Measurements from ENCODE around the gene DIPK1B. TPM values are rescaled to one million over a fixed set of nuclear protein-coding genes. Genes with fewer than 3 reads are reported as not detected.

Gene DIPK1B
- total and polyA plus RNA-seq, 12 donors: 15.7 to 37.9 (median 18.3) TPM

DNA sequence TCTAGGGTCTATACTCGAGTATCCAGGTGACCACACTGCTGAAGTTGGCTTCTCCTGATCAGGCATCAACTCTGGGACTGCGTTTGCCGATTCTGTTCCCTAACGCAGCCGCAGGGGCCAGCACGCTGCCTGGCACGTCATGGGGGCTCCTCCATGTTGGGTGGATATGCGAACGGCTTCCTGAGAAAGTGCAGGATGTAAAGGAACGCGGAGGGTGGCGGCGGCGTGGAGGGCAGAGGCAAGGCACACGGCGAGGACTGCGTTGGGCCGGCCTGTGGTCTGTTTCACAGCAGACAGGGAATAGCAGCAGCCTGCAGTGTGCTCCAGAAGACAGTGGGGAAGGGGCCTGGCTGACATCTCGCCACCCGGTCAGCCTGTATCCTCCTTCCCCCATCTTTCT lies 26.6 kb downstream of the DIPK1B start:
- TF ChIP-seq CTCF (IDR thresholded peaks at IDR 0.05): no peak
- H3K27ac ChIP-seq: no peak overlapping the region
- H3K27me3 ChIP-seq: peaks cover 0 to 25% (median 19%) of the 10 kb centered on the region in 7 donors
- peaks cover 11 to 27% (median 21%) of the 10 kb centered on the region in 9 donors for H3K4me1 ChIP-seq
- no peaks in the 10 kb centered on the region for H3K9me3 ChIP-seq
- no peaks in the 10 kb centered on the region for H3K36me3 ChIP-seq
- intact Hi-C loops (cut with DNase I): no loop called here
- DNase-seq (peak in 1 of 2 donors; percentile 10), ATAC-seq (no peak)
- WGBS, 2 donors: 91 to 93% methylated on average over 20 of the region's 20 CpGs
- H3K4me3 ChIP-seq: no peak overlapping the region

- Histone ChIP-seq H3K27ac (no peak overlapping the region), H3K9me3 (no peaks in the 10 kb centered on the region), H3K27me3 (peaks cover 0 to 25% (median 19%) of the 10 kb centered on the region in 7 donors), H3K4me1 (peaks cover 11 to 27% (median 21%) of the 10 kb centered on the region in 9 donors), H3K4me3 (no peak overlapping the region), H3K36me3 (no peaks in the 10 kb centered on the region)
- no peak for ATAC-seq
- WGBS, 2 donors: 77 to 89% methylated on average over 23 of the region's 23 CpGs
- no peak for TF ChIP-seq CTCF (IDR thresholded peaks at IDR 0.05)
- intact Hi-C loops (cut with DNase I): no loop called here
- DNase-seq: peak in 1 of 2 donors; percentile 10
Observed at GRCh38 chr9:136739509-136739908, 27.1 kb downstream of the DIPK1B start.

DNA sequence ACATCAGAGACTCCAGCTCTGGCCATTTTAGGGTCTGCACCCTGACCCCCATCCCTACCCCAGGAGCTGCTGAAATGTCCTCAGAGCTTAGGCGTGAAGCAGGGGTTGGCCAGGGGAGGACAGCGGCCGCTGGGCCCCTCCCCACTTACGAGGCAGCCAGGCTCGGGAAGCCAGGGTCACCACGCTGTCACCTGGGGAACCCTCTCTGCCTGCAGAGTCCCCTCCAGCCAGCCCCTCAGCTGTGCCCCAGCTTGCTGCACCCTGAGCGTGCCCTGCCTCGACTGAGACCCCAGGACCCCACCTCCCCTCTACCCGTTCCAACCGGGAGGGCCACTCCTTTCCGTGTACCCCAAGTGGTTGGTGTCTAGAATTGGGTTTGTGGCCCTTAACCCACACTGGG lies 27.7 kb downstream of the DIPK1B start:
- no peaks in the 10 kb centered on the region for H3K36me3 ChIP-seq
- no peak for ATAC-seq
- H3K27ac ChIP-seq: no peak overlapping the region
- peaks cover 0 to 25% (median 19%) of the 10 kb centered on the region in 7 donors for H3K27me3 ChIP-seq
- peaks cover 11 to 28% (median 21%) of the 10 kb centered on the region in 9 donors for H3K4me1 ChIP-seq
- H3K9me3 ChIP-seq: no peaks in the 10 kb centered on the region
- DNase-seq: peak in 1 of 2 donors; percentile 9
- no peak overlapping the region for H3K4me3 ChIP-seq
- TF ChIP-seq CTCF (IDR thresholded peaks at IDR 0.05): no peak
- intact Hi-C loops (cut with DNase I): no loop called here
- WGBS, 2 donors: 91 to 93% methylated on average over 11 of the region's 11 CpGs

GRCh38 chr9:136740491-136740890 lies 28.1 kb downstream of the DIPK1B start:
- intact Hi-C loops (cut with DNase I): no loop called here
- peak in 1 of 8 donors; percentile 4 for ATAC-seq
- DNase-seq: peak in 1 of 2 donors; percentile 9
- Histone ChIP-seq H3K27me3 (peaks cover 0 to 25% (median 19%) of the 10 kb centered on the region in 7 donors), H3K4me1 (peaks cover 11 to 33% (median 22%) of the 10 kb centered on the region in 9 donors), H3K4me3 (no peak overlapping the region), H3K36me3 (no peaks in the 10 kb centered on the region), H3K9me3 (no peaks in the 10 kb centered on the region), H3K27ac (no peak overlapping the region)
- WGBS, 2 donors: 89 to 92% methylated on average over 16 of the region's 16 CpGs
- no peak for TF ChIP-seq CTCF (IDR thresholded peaks at IDR 0.05)
